K562 (cell line): ENCODE measurements around the gene CLIC3. TPM values are rescaled to one million over a fixed set of nuclear protein-coding genes. Genes with fewer than 3 reads are reported as not detected.

Source experiments
- ATAC-seq: fragments of 200-7000 bp; cut with Tn5 transposase; 3 replicates; pipeline ENCODE4 v1.9.1; 2020; ENCODE audit warnings: moderate library complexity
- BruUV-seq: library from RNA; stranded (reverse); fragments of 400-500 nt; replicated peaks from 2 replicates; lab custom pipeline; 2021; lab: Mats Ljungman, UMichigan
- CTCF ChIA-PET: fragments of 300-600 bp; formaldehyde crosslinking; extraction: SDS; loops from one replicate; lab custom pipeline; 2021; ENCODE audit warnings: low intra/inter-chr PET ratio; lab: Yijun Ruan, JAX
- POLR2A ChIA-PET: fragments of 300-600, 350-650 bp; sonication (Branson Sonifier 250); formaldehyde crosslinking; extraction: SDS; loops from one replicate; lab custom pipeline; 2021; ENCODE audit warnings: antibody characterized with exemption, inconsistent platforms; lab: Yijun Ruan, JAX
- DNase-seq, 4 experiments: peaks; one replicate each; pipeline versions ENCODE4 v3.0.0 to v3.0.0-alpha.2; 2011 to 2018; ENCODE audit warnings: low spot score in 3 of 4, mixed read lengths in 3 of 4; ENCODE audit errors: extremely low read depth in 1 of 4
- FAIRE-seq: peaks from 2 replicates; lab custom pipeline; 2011; peaks lifted over from hg19 to GRCh38; lab: Jason Lieb, UNC
- H2AFZ ChIP-seq: 2 replicates; pipeline ENCODE4 v1.6.0; 2011; ENCODE audit warnings: low read depth, low read length, control low read depth, inconsistent platforms
- H3K27ac ChIP-seq: fragments of 200-600 bp; 3 replicates; pipeline ENCODE4 v1.8.0; 2011; ENCODE audit warnings: low read depth, mild to moderate bottlenecking, control low read depth, inconsistent platforms, low read length, moderate library complexity, mixed read lengths; ENCODE audit errors: extremely low read depth
- H3K27me3 ChIP-seq, 2 experiments: fragments of 300-600 bp in 1 of 2; 2 replicates in 1 of 2; 3 replicates in 1 of 2; pipeline versions ENCODE4 v1.6.0 to v1.8.0; 2011; ENCODE audit warnings: inconsistent platforms in 2 of 2, low read length in 2 of 2, mild to moderate bottlenecking in 1 of 2, mixed read lengths in 1 of 2, moderate library complexity in 1 of 2; ENCODE audit not compliant: control insufficient read depth in 2 of 2, insufficient read depth in 2 of 2
- H3K36me3 ChIP-seq: fragments of 300-600 bp; 3 replicates; pipeline ENCODE4 v1.8.0; 2011; ENCODE audit warnings: mild to moderate bottlenecking, low read length, inconsistent platforms; ENCODE audit not compliant: control insufficient read depth, insufficient read depth
- H3K4me1 ChIP-seq, 2 experiments: fragments of 200-600 bp in 1 of 2; replicated peaks in 1 of 2; 2 replicates in 1 of 2; 3 replicates in 1 of 2; pipeline versions ENCODE4 v1.5.1 to v1.8.0; 2011; ENCODE audit warnings: inconsistent platforms in 2 of 2, low read length in 2 of 2, mild to moderate bottlenecking in 1 of 2, mixed read lengths in 1 of 2, moderate library complexity in 1 of 2; ENCODE audit not compliant: control insufficient read depth in 2 of 2, insufficient read depth in 2 of 2
- H3K4me2 ChIP-seq: 2 replicates; pipeline ENCODE4 v1.6.1; 2011; ENCODE audit warnings: low read length, control low read depth, inconsistent platforms, mixed read lengths; ENCODE audit not compliant: insufficient read depth
- H3K4me3 ChIP-seq: fragments of 200-600 bp; sonication (generic), shearing (Covaris generic); 2 replicates; pipeline ENCODE4 v1.5.1; 2016; ENCODE audit warnings: control low read depth, inconsistent platforms
- H3K79me2 ChIP-seq: fragments of 200-600 bp; 3 replicates; pipeline ENCODE4 v1.8.0; 2011; ENCODE audit warnings: low read length, inconsistent platforms; ENCODE audit not compliant: control insufficient read depth, insufficient read depth
- H3K9ac ChIP-seq, 2 experiments: 2 replicates each; pipeline versions ENCODE4 v1.6.0 to v1.6.1; 2011; ENCODE audit warnings: low read depth in 2 of 2, low read length in 2 of 2, control low read depth in 1 of 2, inconsistent platforms in 1 of 2, mild to moderate bottlenecking in 1 of 2, mixed read lengths in 1 of 2; ENCODE audit not compliant: insufficient read depth in 1 of 2
- H3K9me1 ChIP-seq: one replicate; pipeline ENCODE4 v1.6.0; 2011; ENCODE audit warnings: inconsistent platforms, mild to moderate bottlenecking, low read length, moderate library complexity; ENCODE audit not compliant: control insufficient read depth, insufficient read depth
- H3K9me3 ChIP-seq: replicated peaks from 2 replicates; pipeline ENCODE4 v1.5.1; 2011; ENCODE audit warnings: low read depth, low read length, inconsistent platforms; ENCODE audit not compliant: control insufficient read depth, insufficient read depth
- H4K20me1 ChIP-seq: replicated peaks from 2 replicates; pipeline ENCODE4 v1.6.1; 2011; ENCODE audit warnings: low read length, inconsistent platforms, mixed read lengths; ENCODE audit not compliant: control insufficient read depth, insufficient read depth
- HINFP ChIP-seq: fragments of 450-650 bp; conservative IDR thresholded peaks from 2 replicates; pipeline ENCODE4 v1.6.1; 2016; ENCODE audit warnings: missing genetic modification characterization, low read depth, mild to moderate bottlenecking, control low read depth, missing compliant biosample characterization
- HNRNPL ChIP-seq: fragments of 200-400 bp; formaldehyde crosslinking; IDR thresholded peaks from 2 replicates; pipeline ENCODE4 v1.6.1; 2017; ENCODE audit warnings: low read depth, mild to moderate bottlenecking, low read length
- ZC3H4 ChIP-seq: sonication (generic); formaldehyde crosslinking; IDR thresholded peaks from 2 replicates; pipeline ENCODE4 v1.9.0; 2021; ENCODE audit warnings: missing genetic modification reagents, borderline replicate concordance
- ZNF586 ChIP-seq: fragments of 450-650 bp; formaldehyde crosslinking; conservative IDR thresholded peaks from 2 replicates; pipeline ENCODE4 v1.4.0; 2020; ENCODE audit warnings: mild to moderate bottlenecking, moderate library complexity
- WGBS: fragments of 100-300 bp; shearing (Covaris generic); methylation state at CpG from one replicate; pipeline ENCODE4 v1.1.6; 2016; ENCODE audit warnings: low coverage, mixed read lengths; ENCODE audit not compliant: insufficient coverage; ENCODE audit errors: missing lambda C conversion rate; 5-methylcytosine and 5-hydroxymethylcytosine counted together
- in situ Hi-C: fragments of 300-500 bp; cut with MboI; formaldehyde crosslinking; loops from 4 replicates; pipeline ENCODE4 v1.15.0; 2018; ENCODE audit warnings: inconsistent platforms, mixed read lengths
- intact Hi-C: fragments of 100-400 bp; cut with micrococcal nuclease; formaldehyde crosslinking; loops from 2 replicates; pipeline ENCODE4 v1.14.2; 2022
- polyA plus RNA-seq, 8 experiments: library from polyadenylated mRNA; depleted of rRNA in 4 of 8; stranded (reverse) in 5 of 8; unstranded in 3 of 8; fragments of >200 nt; fragmentation: Nextera tagmentation in 2 of 8; fragmentation: Illumina TruSeq in 1 of 8; extraction: Ambion mirVana in 2 of 8; extraction: Trizol in 1 of 8; gene quantifications; 2 replicates each; pipeline versions ENCODE4 v1.2.1 to v1.2.3, GENCODE V29; 2011 to 2014; ENCODE audit warnings: inconsistent platforms in 1 of 8, missing spikeins in 1 of 8
- total RNA-seq, 7 experiments: library from RNA; depleted of rRNA in 6 of 7; stranded (reverse); fragments of >200 nt in 6 of 7; fragmentation: Illumina TruSeq in 2 of 7; extraction: Trizol in 2 of 7; gene quantifications; 2 replicates each; pipeline versions ENCODE4 v1.2.1 to v1.2.3, GENCODE V29; 2011 to 2021; ENCODE audit warnings: low replicate concordance in 1 of 7

The CLIC3 gene
- total and polyA plus RNA-seq, 9 of the 15 experiments (the other 6 are each of a cell fraction or from before 2014, with no cell fraction given) = 0.27 to 0.29 TPM; not detected in 7

DNA sequence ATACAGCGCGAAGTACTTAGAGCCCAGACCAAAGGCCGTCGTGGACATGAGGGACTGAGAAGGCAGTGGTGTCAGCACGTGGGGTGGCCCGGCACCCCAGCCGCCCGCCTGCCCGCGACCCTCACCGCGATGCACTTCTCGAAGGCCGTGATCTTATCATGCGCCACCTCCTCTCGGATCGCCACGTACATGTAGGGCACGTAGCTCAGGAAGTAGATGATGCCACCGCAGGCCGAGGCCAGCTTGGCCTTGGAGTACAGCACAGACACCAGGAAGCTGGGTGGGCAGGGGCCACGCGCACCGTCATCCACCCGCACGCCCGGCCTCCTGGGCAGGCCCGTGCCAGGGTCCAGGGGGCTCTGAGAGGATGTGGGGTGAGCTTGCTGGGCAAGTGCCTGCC is 20.7 kb upstream of the CLIC3 start:
- H4K20me1 ChIP-seq = 0 out of 2 replicates have a peak, but pooled peaks cover 5% of the 10 kb centered on the region
- BruUV-seq = no TSS peak
- no peaks in the 10 kb centered on the region for H3K9me3 ChIP-seq
- H2AFZ ChIP-seq = no peak overlapping the region
- no peak overlapping the region for H3K4me2 ChIP-seq
- 94% methylated on average over 26 of the region's 28 CpGs for WGBS
- no peak overlapping the region for H3K4me3 ChIP-seq
- FAIRE-seq (no peak), ATAC-seq (no peak), DNase-seq (no peak)
- H3K4me1 ChIP-seq = peaks cover 0 to 74% of the 10 kb centered on the region in 2 experiments; a peak in 2 of 5 replicates
- H3K9me1 ChIP-seq = no peaks in the 10 kb centered on the region
- TF ChIP-seq HINFP (tag) = no peak
- 0 out of 2 replicates have a peak, but pooled peaks have one; percentile 25 for TF ChIP-seq HNRNPL
- TF ChIP-seq ZNF586 = no peak
- TF ChIP-seq ZC3H4 (CRISPR knock-in tag) = peak; percentile 45; the same call in 1 of the 2 replicates
- intact Hi-C loops (no loop called here), in situ Hi-C loops (no loop called here)
- POLR2A ChIA-PET = no interaction called here
- CTCF ChIA-PET = no interaction called here
- no peaks in the 10 kb centered on the region for H3K36me3 ChIP-seq
- H3K27ac ChIP-seq = no peak overlapping the region
- H3K9ac ChIP-seq = no peak overlapping the region
- no peaks in the 10 kb centered on the region for H3K79me2 ChIP-seq
- H3K27me3 ChIP-seq = no peaks in the 10 kb centered on the region
